ENCODE results near the gene F9. TPM values are rescaled to one million over a fixed set of nuclear protein-coding genes. Genes with fewer than 3 reads are reported as not detected.
"Not testable (repeated sequence)": the region's sequence is repeated elsewhere in the genome, so short reads cannot be mapped to it uniquely, and the experiment has no call there.

F9 gene
- polyA plus RNA-seq, 1 experiment = not detected

- Histone ChIP-seq H3K4me3 (ENCODE audit: low read depth, low read length) (no peak overlapping the region), H3K27me3 (ENCODE audit: control insufficient read depth, insufficient read depth, low read length) (no peaks in the 10 kb centered on the region), H3K27ac (ENCODE audit: low read depth, low read length) (no peak overlapping the region), H3K9me3 (ENCODE audit: control insufficient read depth, insufficient read depth, low read length) (no peaks in the 10 kb centered on the region)
- no peak for TF ChIP-seq CTCF (IDR thresholded peaks at IDR 0.05; ENCODE audit: low read depth, low read length)
- no peak for DNase-seq (ENCODE audit: low read depth, low spot score)
- ChIA-PET CTCF (no interaction called here), POLR2A (no interaction called here)
Observed at GRCh38 chrX:139508099-139508498, 22.4 kb upstream of the F9 start.

GRCh38 chrX:139518475-139518874 lies 12.1 kb upstream of the F9 start:
- ChIA-PET CTCF (no interaction called here), POLR2A (no interaction called here)
- no peaks in the 10 kb centered on the region for H3K9me3 ChIP-seq (ENCODE audit: control insufficient read depth, insufficient read depth, low read length)
- DNase-seq (ENCODE audit: low read depth, low spot score) = no peak
- no peaks in the 10 kb centered on the region for H3K27me3 ChIP-seq (ENCODE audit: control insufficient read depth, insufficient read depth, low read length)
- no peak overlapping the region for H3K27ac ChIP-seq (ENCODE audit: low read depth, low read length)
- no peak for TF ChIP-seq CTCF (IDR thresholded peaks at IDR 0.05; ENCODE audit: low read depth, low read length)
- H3K4me3 ChIP-seq (ENCODE audit: low read depth, low read length) = no peak overlapping the region

GRCh38 chrX:139528829-139529228 lies 1.7 kb upstream of the F9 start:
- DNase-seq (ENCODE audit: low read depth, low spot score); H3K9me3 ChIP-seq (ENCODE audit: control insufficient read depth, insufficient read depth, low read length); H3K4me3 ChIP-seq (ENCODE audit: low read depth, low read length); H3K27me3 ChIP-seq (ENCODE audit: control insufficient read depth, insufficient read depth, low read length); POLR2A ChIA-PET; H3K27ac ChIP-seq (ENCODE audit: low read depth, low read length); CTCF ChIA-PET: not testable (repeated sequence)

GRCh38 chrX:139532834-139533233 lies 2.3 kb downstream of the F9 start:
- ChIA-PET CTCF (no interaction called here), POLR2A (no interaction called here)
- no peak for DNase-seq (ENCODE audit: low read depth, low spot score)
- no peak overlapping the region for H3K27ac ChIP-seq (ENCODE audit: low read depth, low read length)
- no peaks in the 10 kb centered on the region for H3K27me3 ChIP-seq (ENCODE audit: control insufficient read depth, insufficient read depth, low read length)
- no peak overlapping the region for H3K4me3 ChIP-seq (ENCODE audit: low read depth, low read length)
- H3K9me3 ChIP-seq (ENCODE audit: control insufficient read depth, insufficient read depth, low read length) = no peaks in the 10 kb centered on the region
- no peak for TF ChIP-seq CTCF (IDR thresholded peaks at IDR 0.05; ENCODE audit: low read depth, low read length)

- CTCF ChIA-PET = no interaction called here
- Histone ChIP-seq H3K4me3 (ENCODE audit: low read depth, low read length) (no peak overlapping the region), H3K9me3 (ENCODE audit: control insufficient read depth, insufficient read depth, low read length) (no peaks in the 10 kb centered on the region), H3K27me3 (ENCODE audit: control insufficient read depth, insufficient read depth, low read length) (no peaks in the 10 kb centered on the region), H3K27ac (ENCODE audit: low read depth, low read length) (no peak overlapping the region)
- POLR2A ChIA-PET = no interaction called here
- DNase-seq (ENCODE audit: low read depth, low spot score) = no peak
- TF ChIP-seq CTCF (IDR thresholded peaks at IDR 0.05; ENCODE audit: low read depth, low read length) = no peak
Observed at GRCh38 chrX:139533444-139533843, 2.9 kb downstream of the F9 start.

Measured in AG04450 (cell line).